HuH-7 (cell line): ENCODE results near the gene BACH2.

Experiments
- DNase-seq: peaks from one replicate; pipeline ENCODE4 v3.0.0; 2011; ENCODE audit warnings: low spot score

The BACH2 gene

GRCh38 chr6:90028066-90028778, 268.4 kb downstream of the BACH2 start:
- DNase-seq = no peak

DNA sequence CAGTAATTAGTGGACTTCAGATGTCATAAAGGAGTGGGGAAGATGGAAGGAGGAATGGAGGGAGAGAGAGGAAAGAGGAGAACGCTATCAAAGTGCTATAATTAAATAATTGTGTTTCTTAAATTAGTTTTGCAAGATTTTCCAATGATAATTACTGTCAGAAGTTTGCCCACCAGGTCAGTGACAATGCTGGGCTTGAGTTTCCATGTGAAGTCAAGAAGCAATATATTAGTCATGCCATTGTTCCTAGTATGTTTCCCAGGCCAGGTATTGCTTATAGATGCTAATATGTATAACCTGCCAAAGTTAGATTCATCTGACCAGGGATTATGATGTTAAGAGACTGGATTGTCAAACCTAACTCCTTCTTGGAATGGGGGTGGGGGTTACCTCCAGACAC, 270.4 kb downstream of the BACH2 start:
- no peak for DNase-seq

GRCh38 chr6:90025523-90026061, 271.1 kb downstream of the BACH2 start:
- DNase-seq = no peak

DNA sequence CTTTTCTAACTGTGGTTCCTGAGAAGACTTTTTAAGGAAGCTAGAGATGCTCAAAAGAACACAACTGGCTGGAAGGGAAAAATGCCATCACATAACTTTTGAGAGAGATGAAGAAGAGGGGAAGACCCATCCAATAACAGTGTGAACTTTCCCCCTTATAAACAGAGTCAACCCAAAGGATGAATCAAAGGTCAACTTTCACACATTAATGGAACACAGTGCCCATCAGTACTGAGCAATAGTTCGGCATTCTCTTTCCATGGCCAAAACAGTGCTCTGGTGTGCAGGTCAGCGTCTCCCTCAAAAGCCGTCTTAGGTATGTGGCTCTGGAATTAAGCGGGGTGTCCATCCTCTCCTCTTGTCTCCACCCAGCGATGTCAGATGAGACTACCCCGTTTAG, 272.0 kb downstream of the BACH2 start:
- DNase-seq = no peak

GRCh38 chr6:90021711-90022110, 274.9 kb downstream of the BACH2 start:
- DNase-seq = no peak

DNA sequence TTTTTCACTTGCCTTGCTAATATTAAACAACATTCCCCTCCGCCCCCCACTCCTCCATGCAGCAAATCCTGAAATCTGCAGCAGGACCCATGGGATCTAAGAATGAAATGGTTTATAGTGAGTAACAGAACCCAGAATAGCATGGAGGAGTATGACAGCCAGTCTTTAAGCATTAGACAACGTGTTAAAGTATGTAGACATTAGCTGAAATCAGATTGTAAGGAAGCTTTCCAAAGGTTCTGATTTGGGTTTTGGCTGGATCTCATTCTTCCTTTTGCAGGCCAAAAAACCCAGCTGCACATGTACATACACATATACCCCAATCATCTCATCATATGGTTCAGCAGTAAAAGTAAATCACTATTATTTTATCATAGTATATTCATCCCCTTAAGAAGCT, 275.9 kb downstream of the BACH2 start:
- no peak for DNase-seq

DNA sequence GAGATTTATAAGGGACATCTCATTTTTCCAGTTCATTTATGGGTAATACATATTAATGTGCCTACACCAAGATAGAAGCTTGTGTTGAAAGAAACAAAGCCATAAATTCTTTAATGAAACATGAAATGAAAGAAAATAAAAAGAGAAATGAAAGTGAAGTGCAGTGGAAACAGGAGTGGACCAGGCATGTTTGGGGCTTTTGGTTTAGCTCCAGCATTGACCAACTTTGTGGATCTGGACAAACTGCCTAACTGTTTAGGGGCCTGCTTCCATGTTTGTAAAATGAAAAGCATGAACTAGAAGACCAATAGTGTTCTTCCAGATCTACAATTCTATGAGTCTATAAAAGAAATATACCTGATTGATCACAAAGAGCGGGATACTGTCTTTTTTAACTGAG, 277.4 kb downstream of the BACH2 start:
- DNase-seq = no peak

- no peak for DNase-seq
These were observed 280.8 kb downstream of the BACH2 start for GRCh38 chr6:90015883-90016282.

- DNase-seq = no peak
These were observed 287.6 kb downstream of the BACH2 start for GRCh38 chr6:90008908-90009501.

GRCh38 chr6:90008189-90008907, 288.3 kb downstream of the BACH2 start:
- no peak for DNase-seq

DNA sequence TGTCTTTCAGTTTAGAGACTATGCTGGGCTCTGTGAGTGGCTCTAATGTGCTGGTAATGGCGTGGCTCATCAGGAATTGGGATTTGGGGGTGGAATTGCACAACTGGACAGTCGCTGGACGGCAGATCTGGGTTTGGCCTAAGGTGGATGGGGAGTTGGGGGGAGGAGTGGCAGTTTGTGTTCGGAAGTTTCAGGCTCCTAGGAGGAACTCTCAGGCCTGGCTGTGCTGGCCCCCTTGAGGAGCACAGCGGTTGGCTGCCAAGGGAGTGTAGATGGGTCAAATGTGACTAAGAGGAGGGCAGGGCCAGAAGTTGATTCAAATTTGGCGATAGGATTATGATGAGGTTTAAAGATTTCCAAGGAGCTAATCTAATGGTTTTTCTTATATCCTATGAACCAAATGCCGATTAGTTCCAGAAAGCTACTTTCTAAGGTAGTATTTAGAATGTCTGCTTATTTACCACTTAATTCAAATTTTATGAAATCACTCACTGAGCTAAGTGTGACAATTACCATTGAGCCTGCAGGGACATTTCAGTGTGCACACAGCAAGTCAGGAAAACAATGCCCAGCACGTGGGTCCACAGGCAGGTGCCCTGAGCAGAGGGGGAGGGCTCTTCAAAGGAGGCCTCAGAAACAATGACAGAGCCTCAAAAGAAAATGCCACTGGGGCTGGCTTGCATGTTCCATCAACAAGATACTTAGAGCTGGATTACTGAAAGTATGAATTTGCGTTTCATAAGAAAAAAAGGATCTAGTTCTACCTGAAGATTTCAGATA, 291.4 kb downstream of the BACH2 start:
- no peak for DNase-seq

GRCh38 chr6:90004511-90004910, 292.1 kb downstream of the BACH2 start:
- DNase-seq = no peak

- no peak for DNase-seq
These were observed 292.7 kb downstream of the BACH2 start for GRCh38 chr6:90003941-90004340.

DNA sequence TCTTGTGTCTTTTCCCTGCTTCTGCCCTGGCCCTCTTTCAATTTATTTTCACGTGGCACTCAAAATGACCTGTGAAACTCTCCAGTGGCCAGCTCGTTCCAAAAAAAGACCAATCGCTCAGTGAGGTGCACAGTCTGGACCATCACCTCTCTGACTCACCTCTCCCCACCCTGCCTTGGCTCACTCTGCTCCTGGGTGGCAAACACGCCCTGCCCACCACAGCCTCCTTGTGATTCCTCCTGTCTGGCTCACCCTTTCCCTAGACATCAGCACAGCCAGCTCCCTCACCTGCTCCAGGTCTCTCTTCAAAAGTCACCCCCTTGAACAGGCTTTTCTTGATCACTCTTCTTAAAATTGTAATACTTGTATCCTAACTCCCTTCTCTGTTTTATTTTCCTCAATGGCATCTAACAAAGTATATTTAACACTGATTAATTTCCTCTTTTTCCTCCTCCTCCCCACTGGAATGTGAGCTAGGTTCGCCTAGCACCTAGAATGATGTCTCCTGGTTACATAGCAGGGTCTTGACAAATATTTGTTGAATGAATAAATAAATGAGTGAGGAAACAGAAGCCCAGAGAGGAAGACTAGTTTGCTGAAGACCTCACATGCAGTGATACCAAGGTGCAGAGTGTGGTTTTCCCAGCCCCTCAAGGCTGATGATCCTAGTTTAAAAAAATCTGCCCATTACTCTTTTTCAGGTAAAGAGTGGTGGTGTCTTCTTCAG, 293.4 kb downstream of the BACH2 start:
- no peak for DNase-seq

GRCh38 chr6:90000864-90001731, 295.5 kb downstream of the BACH2 start:
- DNase-seq = no peak

DNA sequence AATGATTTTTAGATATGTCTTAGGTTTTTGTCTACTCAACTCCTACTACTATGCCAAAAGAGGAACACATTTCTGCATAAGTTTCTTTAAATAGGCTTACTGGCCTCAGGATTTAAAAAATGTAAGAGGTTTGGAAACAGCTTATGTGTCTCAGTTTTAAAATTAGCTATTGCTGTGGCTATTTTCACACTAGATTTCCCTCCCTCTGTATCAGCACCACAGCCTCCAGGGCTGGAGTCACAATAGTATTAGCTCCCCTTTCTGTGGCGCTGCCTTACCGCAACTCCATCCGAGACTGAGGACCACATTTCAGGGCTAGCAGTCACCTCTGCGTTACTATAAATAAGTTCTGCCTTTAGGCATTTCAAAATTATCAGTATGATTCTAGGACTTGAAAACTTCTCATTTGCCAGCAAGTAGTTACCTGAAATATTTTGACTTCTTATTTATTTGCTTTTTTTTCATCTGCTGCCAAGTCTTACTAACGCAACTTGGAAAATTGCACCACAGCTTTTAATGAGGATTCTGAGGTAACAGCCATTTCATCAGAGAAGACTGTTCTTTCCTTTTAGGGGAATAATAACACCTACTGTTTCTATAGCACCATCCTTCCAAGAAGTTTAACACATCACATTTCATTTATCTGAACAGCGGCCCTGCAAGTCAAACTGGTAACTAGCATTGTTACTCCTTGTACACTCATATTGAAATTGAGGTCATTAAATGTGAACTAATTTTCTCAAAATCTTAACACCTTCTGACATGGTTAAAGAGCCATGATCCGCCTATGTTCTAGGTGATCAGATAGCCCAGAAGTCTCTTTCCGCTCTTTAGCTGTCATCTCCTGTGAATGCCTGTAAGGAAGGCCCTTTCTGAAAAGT, 296.5 kb downstream of the BACH2 start:
- DNase-seq = no peak

DNA sequence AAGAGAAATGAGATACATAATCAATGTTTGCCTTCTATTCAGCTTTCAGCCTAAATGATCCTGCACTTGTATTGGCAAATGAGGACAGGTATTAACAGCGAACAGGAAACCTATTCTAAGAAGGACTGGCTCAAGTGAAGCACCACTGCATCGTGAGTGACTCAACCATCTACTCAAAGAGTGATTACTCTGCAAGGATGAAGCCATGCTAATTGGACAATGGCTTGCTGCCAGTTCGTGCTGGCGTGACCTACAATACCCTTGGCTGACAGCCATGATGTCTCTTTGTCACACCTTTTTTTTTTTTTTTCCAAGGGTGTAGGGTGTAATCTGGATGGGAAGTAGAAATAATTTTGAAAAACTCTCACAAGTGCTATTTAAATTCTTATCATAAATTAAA, 297.5 kb downstream of the BACH2 start:
- DNase-seq = no peak

DNA sequence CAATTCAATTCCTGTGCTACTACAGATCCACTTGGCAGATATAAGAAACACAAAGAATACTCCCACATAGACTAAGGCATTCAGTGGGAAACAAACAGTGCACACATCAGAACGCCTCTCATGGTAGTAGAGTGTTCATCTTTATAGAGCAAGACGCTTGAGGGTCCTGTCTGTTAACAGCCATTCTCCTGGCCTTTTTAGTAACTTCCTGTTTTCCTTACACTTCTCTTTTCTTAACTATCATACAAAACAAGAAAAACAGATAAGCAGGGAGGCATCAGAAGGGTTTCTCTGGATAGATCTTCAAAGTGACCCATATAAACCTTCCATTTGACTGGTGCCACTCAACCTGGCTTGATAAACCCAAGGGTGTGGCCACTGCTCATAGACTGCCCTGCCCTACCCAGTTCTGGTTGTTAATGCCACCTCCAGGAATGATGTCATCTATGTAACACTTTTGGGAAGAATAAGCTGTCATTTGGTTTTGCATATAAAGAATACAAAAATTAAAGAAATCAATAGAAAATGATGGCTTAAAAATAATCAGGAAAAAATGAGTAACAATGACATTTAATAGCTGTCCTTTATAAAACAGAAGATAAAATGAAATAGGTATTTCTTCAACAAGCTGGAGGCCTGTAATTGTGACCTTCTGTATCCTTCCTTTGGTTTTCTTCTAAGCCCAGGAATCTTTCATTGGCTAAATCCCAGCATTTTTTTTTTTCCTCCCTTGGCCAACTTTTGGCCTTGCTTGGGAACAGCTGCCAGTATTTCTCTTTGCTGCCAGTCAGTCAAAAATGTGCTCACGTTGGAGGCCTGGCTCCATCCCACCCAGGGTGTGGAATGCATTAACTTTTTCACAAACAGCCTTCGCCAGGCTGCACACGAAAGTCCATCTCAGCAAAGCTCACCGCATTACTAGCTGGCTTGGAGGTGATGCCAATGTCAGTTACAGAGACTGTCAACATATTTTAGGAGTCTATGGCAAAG, 298.9 kb downstream of the BACH2 start:
- no peak for DNase-seq
